Keratinocyte (primary cell): ENCODE data around the gene KCNA3. TPM values are rescaled to one million over a fixed set of nuclear protein-coding genes. Genes with fewer than 3 reads are reported as not detected.

Source experiments
- DNase-seq: peaks from one replicate; pipeline ENCODE4 v3.0.0-alpha.2; 2011; ENCODE audit warnings: low read depth, missing footprints, low spot score
- FAIRE-seq: peaks from 2 replicates; lab custom pipeline; 2011; peaks lifted over from hg19 to GRCh38; lab: Jason Lieb, UNC
- H2AFZ ChIP-seq: 2 replicates; pipeline ENCODE4 v1.6.0; 2012; ENCODE audit warnings: low read length, control low read depth, inconsistent platforms; ENCODE audit not compliant: control insufficient read depth
- H3K27ac ChIP-seq: 2 replicates; pipeline ENCODE4 v1.5.1; 2011; ENCODE audit warnings: low read length; ENCODE audit not compliant: control insufficient read depth, insufficient read depth
- H3K27me3 ChIP-seq: 3 replicates; pipeline ENCODE4 v1.6.0; 2011; ENCODE audit warnings: low read length; ENCODE audit not compliant: control insufficient read depth, insufficient read depth; ENCODE audit errors: extremely low read depth
- H3K36me3 ChIP-seq, 2 experiments: 2 replicates in 1 of 2; 3 replicates in 1 of 2; pipeline ENCODE4 v1.5.1; 2011; ENCODE audit warnings: low read length in 2 of 2, mild to moderate bottlenecking in 1 of 2; ENCODE audit not compliant: control insufficient read depth in 2 of 2, insufficient read depth in 2 of 2; ENCODE audit errors: extremely low read depth in 1 of 2
- H3K4me1 ChIP-seq: 3 replicates; pipeline ENCODE4 v1.5.1; 2011; ENCODE audit warnings: low read length; ENCODE audit not compliant: control insufficient read depth, insufficient read depth; ENCODE audit errors: extremely low read depth
- H3K4me2 ChIP-seq: 3 replicates; pipeline ENCODE4 v1.6.0; 2011; ENCODE audit warnings: low read depth, low read length; ENCODE audit not compliant: control insufficient read depth, insufficient read depth; ENCODE audit errors: extremely low read depth
- H3K4me3 ChIP-seq, 3 experiments: fragments of 200-600 bp in 1 of 3; sonication (generic) in 1 of 3; 2 replicates in 2 of 3; 3 replicates in 1 of 3; pipeline ENCODE4 v1.5.1; 2011 to 2016; ENCODE audit warnings: low read length in 3 of 3, mild to moderate bottlenecking in 3 of 3, control low read depth in 2 of 3, inconsistent platforms in 1 of 3, low read depth in 1 of 3, mixed read lengths in 1 of 3, mixed run types in 1 of 3, moderate library complexity in 1 of 3; ENCODE audit not compliant: control insufficient read depth in 2 of 3, insufficient read depth in 2 of 3; ENCODE audit errors: extremely low read depth in 1 of 3
- H3K79me2 ChIP-seq: 2 replicates; pipeline ENCODE4 v1.6.0; 2012; ENCODE audit warnings: low read length; ENCODE audit not compliant: control insufficient read depth, insufficient read depth
- H3K9ac ChIP-seq: 3 replicates; pipeline ENCODE4 v1.6.0; 2011; ENCODE audit warnings: low read length; ENCODE audit not compliant: control insufficient read depth, insufficient read depth; ENCODE audit errors: extremely low read depth
- H3K9me1 ChIP-seq: 3 replicates; pipeline ENCODE4 v1.6.0; 2011; ENCODE audit warnings: low read length; ENCODE audit not compliant: control insufficient read depth, insufficient read depth; ENCODE audit errors: extremely low read depth
- H3K9me3 ChIP-seq: 2 replicates; pipeline ENCODE4 v1.5.1; 2012; ENCODE audit warnings: low read depth, low read length; ENCODE audit not compliant: control insufficient read depth
- H4K20me1 ChIP-seq: 3 replicates; pipeline ENCODE4 v1.6.0; 2011; ENCODE audit warnings: low read length; ENCODE audit not compliant: control insufficient read depth, insufficient read depth; ENCODE audit errors: extremely low read depth
- CTCF ChIP-seq, 3 experiments: IDR thresholded peaks in 1 of 3; conservative IDR thresholded peaks in 1 of 3; optimal IDR thresholded peaks in 1 of 3; 2 replicates in 2 of 3; 3 replicates in 1 of 3; pipeline versions ENCODE3 to v1.5.1; 2011; ENCODE audit warnings: low read length in 3 of 3, mild to moderate bottlenecking in 3 of 3, moderate library complexity in 2 of 3, control low read depth in 1 of 3, inconsistent platforms in 1 of 3; ENCODE audit not compliant: insufficient read depth in 2 of 3; ENCODE audit errors: extremely low read depth in 1 of 3
- EZH2 ChIP-seq: IDR thresholded peaks from one replicate; pipeline ENCODE4 v1.6.1; 2012; ENCODE audit warnings: inconsistent platforms, mild to moderate bottlenecking, low read length, moderate library complexity
- dilution Hi-C: fragments of 300-500 bp; cut with MboI; formaldehyde crosslinking; loops from one replicate; pipeline ENCODE4 v1.7.0; 2020; ENCODE audit warnings: low sequenced_read_pairs; ENCODE audit not compliant: extremely low pct_ligation_motif_present
- polyA plus RNA-seq, 5 experiments: library from polyadenylated mRNA; depleted of rRNA in 3 of 5; stranded (reverse) in 3 of 5; stranded (forward) in 1 of 5; unstranded in 1 of 5; fragments of >200 nt; gene quantifications; 1 replicate in 1 of 5; 2 replicates in 3 of 5; 3 replicates in 1 of 5; pipeline versions ENCODE4 v1.2.1 to v1.2.3, GENCODE V29; 2011 to 2012; ENCODE audit warnings: missing spikeins in 2 of 5, low read depth in 1 of 5, low replicate concordance in 1 of 5

KCNA3 gene
- polyA plus RNA-seq, 1 donor (not counting 4 experiments of a cell fraction or from before 2014, with no cell fraction given): not detected

- no peaks in the 10 kb centered on the region for H4K20me1 ChIP-seq
- H3K4me3 ChIP-seq: no peak overlapping the region
- H3K36me3 ChIP-seq: no peaks in the 10 kb centered on the region
- H3K4me2 ChIP-seq: no peak overlapping the region
- H3K9ac ChIP-seq: no peak overlapping the region
- dilution Hi-C loops: no loop called here
- no peak overlapping the region for H2AFZ ChIP-seq
- H3K27me3 ChIP-seq: peaks cover 5% of the 10 kb centered on the region
- no peaks in the 10 kb centered on the region for H3K9me1 ChIP-seq
- TF ChIP-seq EZH2: no peak
- no peak for TF ChIP-seq CTCF (optimal IDR thresholded peaks at IDR 0.05 in 1 of 3, IDR thresholded peaks at IDR 0.05 in 1 of 3, conservative IDR thresholded peaks at IDR 0.05 in 1 of 3; ENCODE audit: extremely low read depth in 1 of 3, insufficient read depth in 2 of 3, low read length in 3 of 3)
- no peak for FAIRE-seq
- no peak for DNase-seq
- H3K9me3 ChIP-seq: no peaks in the 10 kb centered on the region
- no peaks in the 10 kb centered on the region for H3K4me1 ChIP-seq
- no peaks in the 10 kb centered on the region for H3K79me2 ChIP-seq
- no peak overlapping the region for H3K27ac ChIP-seq
Measured at GRCh38 chr1:110636149-110636935, 38.4 kb downstream of the KCNA3 start.

- Histone ChIP-seq H3K4me2 (no peak overlapping the region), H3K79me2 (no peaks in the 10 kb centered on the region), H3K27me3 (peaks cover 5% of the 10 kb centered on the region), H3K9me3 (no peaks in the 10 kb centered on the region), H3K4me1 (no peaks in the 10 kb centered on the region), H3K4me3 (no peak overlapping the region), H3K36me3 (no peaks in the 10 kb centered on the region), H4K20me1 (no peaks in the 10 kb centered on the region), H3K9me1 (no peaks in the 10 kb centered on the region), H2AFZ (no peak overlapping the region), H3K9ac (no peak overlapping the region), H3K27ac (no peak overlapping the region)
- no peak for DNase-seq
- dilution Hi-C loops: no loop called here
- FAIRE-seq: no peak
- TF ChIP-seq CTCF (optimal IDR thresholded peaks at IDR 0.05 in 1 of 3, IDR thresholded peaks at IDR 0.05 in 1 of 3, conservative IDR thresholded peaks at IDR 0.05 in 1 of 3; ENCODE audit: extremely low read depth in 1 of 3, insufficient read depth in 2 of 3, low read length in 3 of 3) (no peak), EZH2 (no peak)
Measured at GRCh38 chr1:110635434-110635833, 39.3 kb downstream of the KCNA3 start.
